HepG2 (cell line): Measurements from ENCODE around the gene PRMT5. TPM values are rescaled to one million over a fixed set of nuclear protein-coding genes. Genes with fewer than 3 reads are reported as not detected.

Source experiments
- ARID5B ChIP-seq: IDR thresholded peaks from 2 replicates; pipeline ENCODE4 v1.4.0; 2020; ENCODE audit warnings: mild to moderate bottlenecking, missing genetic modification reagents
- CREBL2 ChIP-seq: sonication (generic); formaldehyde crosslinking; IDR thresholded peaks from 2 replicates; pipeline ENCODE4 v1.8.1; 2023; ENCODE audit warnings: missing genetic modification reagents, mild to moderate bottlenecking, borderline replicate concordance
- HMGXB4 ChIP-seq, 2 experiments: sonication (generic) in 1 of 2; formaldehyde crosslinking in 1 of 2; IDR thresholded peaks; 2 replicates each; pipeline versions ENCODE4 v1.4.0 to v1.6.1; 2018 to 2020; ENCODE audit warnings: missing genetic modification reagents in 2 of 2, borderline replicate concordance in 1 of 2, low read depth in 1 of 2, mild to moderate bottlenecking in 1 of 2, missing biosample characterization in 1 of 2
- HNRNPUL1 ChIP-seq: fragments of 200-400 bp; formaldehyde crosslinking; IDR thresholded peaks from 2 replicates; pipeline ENCODE4 v1.6.1; 2017; ENCODE audit warnings: low read depth, mild to moderate bottlenecking, low read length, moderate library complexity
- MNT ChIP-seq: fragments of 450-650 bp; IDR thresholded peaks from 2 replicates; pipeline ENCODE4 v1.6.1; 2016
- MTA3 ChIP-seq: sonication (generic); formaldehyde crosslinking; IDR thresholded peaks from 2 replicates; pipeline ENCODE4 v1.4.0; 2020; ENCODE audit warnings: missing genetic modification reagents
- RARA ChIP-seq: IDR thresholded peaks from 2 replicates; pipeline ENCODE4 v1.6.1; 2016; ENCODE audit warnings: missing genetic modification reagents, missing compliant biosample characterization
- RELA ChIP-seq: sonication (generic); formaldehyde crosslinking; IDR thresholded peaks from 2 replicates; pipeline ENCODE4 v1.4.0; 2020; ENCODE audit warnings: missing genetic modification reagents
- RNF219 ChIP-seq: sonication (generic); formaldehyde crosslinking; IDR thresholded peaks from 2 replicates; pipeline ENCODE4 v1.5.0; 2020; ENCODE audit warnings: mild to moderate bottlenecking, missing genetic modification reagents
- SP140L ChIP-seq: sonication (generic); formaldehyde crosslinking; IDR thresholded peaks from 2 replicates; pipeline ENCODE4 v1.4.0; 2020; ENCODE audit warnings: missing genetic modification reagents, borderline replicate concordance
- TBX2 ChIP-seq: sonication (generic); formaldehyde crosslinking; IDR thresholded peaks from 2 replicates; pipeline ENCODE4 v1.5.0; 2020; ENCODE audit warnings: missing genetic modification reagents, mild to moderate bottlenecking, borderline replicate concordance
- TGIF2 ChIP-seq: IDR thresholded peaks from 2 replicates; pipeline ENCODE4 v1.6.1; 2016; ENCODE audit warnings: control low read depth, missing compliant biosample characterization
- ZC3H13 ChIP-seq: sonication (generic); formaldehyde crosslinking; IDR thresholded peaks from 2 replicates; pipeline ENCODE4 v1.8.1; 2023; ENCODE audit warnings: mild to moderate bottlenecking, missing genetic modification reagents, moderate library complexity
- ZNF382 ChIP-seq: sonication (generic); formaldehyde crosslinking; IDR thresholded peaks from 2 replicates; pipeline ENCODE4 v1.5.0; 2020; ENCODE audit warnings: missing genetic modification reagents, mild to moderate bottlenecking, borderline replicate concordance
- ZNF572 ChIP-seq: sonication (generic); formaldehyde crosslinking; IDR thresholded peaks from 2 replicates; pipeline ENCODE4 v1.5.1; 2020; ENCODE audit warnings: mild to moderate bottlenecking, missing genetic modification reagents
- ZNF607 ChIP-seq: sonication (generic); formaldehyde crosslinking; IDR thresholded peaks from 2 replicates; pipeline ENCODE4 v1.5.1; 2020; ENCODE audit warnings: missing genetic modification reagents, mild to moderate bottlenecking, borderline replicate concordance
- ZNF775 ChIP-seq: sonication (generic); formaldehyde crosslinking; IDR thresholded peaks from 2 replicates; pipeline ENCODE4 v1.4.0; 2020; ENCODE audit warnings: missing genetic modification reagents, mild to moderate bottlenecking, moderate library complexity, borderline replicate concordance
- ZUFSP ChIP-seq: sonication (generic); formaldehyde crosslinking; IDR thresholded peaks from 2 replicates; pipeline ENCODE4 v1.9.0; 2021; ENCODE audit warnings: missing genetic modification reagents, mild to moderate bottlenecking, borderline replicate concordance
- polyA plus RNA-seq, 8 experiments: library from polyadenylated mRNA; depleted of rRNA in 3 of 8; stranded (reverse) in 7 of 8; unstranded in 1 of 8; fragments of >200 nt; fragmentation: Illumina TruSeq in 4 of 8; extraction: Trizol in 4 of 8; gene quantifications; 2 replicates each; pipeline versions ENCODE4 v1.2.1 to v1.2.3, GENCODE V29; 2011 to 2016; ENCODE audit warnings: low read depth in 4 of 8, missing spikeins in 1 of 8, mixed read lengths in 1 of 8; ENCODE audit not compliant: insufficient read depth in 1 of 8
- total RNA-seq, 5 experiments: library from RNA; depleted of rRNA; stranded (reverse); fragments of >200 nt; fragmentation: Illumina TruSeq; extraction: Trizol; gene quantifications; 2 replicates each; pipeline ENCODE4 v1.2.3, GENCODE V29; 2016; ENCODE audit warnings: low read depth in 1 of 5

PRMT5 gene
- total and polyA plus RNA-seq, 2 of the 13 experiments (the other 11 are each of a cell fraction or from before 2014, with no cell fraction given), result 210 to 354 TPM

GRCh38 chr14:22929961-22930364, 787 bp upstream of the PRMT5 start (continued):
- no peak for TF ChIP-seq HNRNPUL1
- TF ChIP-seq TGIF2 (CRISPR knock-in tag), result 0 out of 2 replicates have a peak, but pooled peaks have one; percentile 56
- no peak for TF ChIP-seq ARID5B (CRISPR knock-in tag)
- no peak for TF ChIP-seq ZNF775 (CRISPR knock-in tag)
- no peak for TF ChIP-seq MNT
- no peak for TF ChIP-seq ZNF382 (CRISPR knock-in tag)
- TF ChIP-seq TBX2, result no peak
- no peak for TF ChIP-seq MTA3
- no peak; a peak in 1 of 4 replicates for TF ChIP-seq HMGXB4 (CRISPR knock-in tag; IDR thresholded peaks at IDR 0.05; ENCODE audit: borderline replicate concordance in 1 of 2, low read depth in 1 of 2)
- TF ChIP-seq RNF219, result 0 out of 2 replicates have a peak, but pooled peaks have one; percentile 60
- no peak for TF ChIP-seq ZUFSP (CRISPR knock-in tag)
- TF ChIP-seq ZC3H13 (CRISPR knock-in tag), result no peak; the same call in 1 of the 2 replicates
- no peak for TF ChIP-seq CREBL2 (CRISPR knock-in tag)
- peak; percentile 69; the same call in 1 of the 2 replicates for TF ChIP-seq ZNF607 (CRISPR knock-in tag)
- no peak; the same call in 1 of the 2 replicates for TF ChIP-seq SP140L (CRISPR knock-in tag)
- no peak for TF ChIP-seq ZNF572 (CRISPR knock-in tag)
- TF ChIP-seq RARA (CRISPR knock-in tag), result no peak
- no peak for TF ChIP-seq RELA
